ENCODE data around the gene DNASE1L3.

Gene DNASE1L3

GRCh38 chr3:58200121-58200709 lies 10.6 kb downstream of the DNASE1L3 start:
- no peak for DNase-seq (ENCODE audit: low spot score)

DNA sequence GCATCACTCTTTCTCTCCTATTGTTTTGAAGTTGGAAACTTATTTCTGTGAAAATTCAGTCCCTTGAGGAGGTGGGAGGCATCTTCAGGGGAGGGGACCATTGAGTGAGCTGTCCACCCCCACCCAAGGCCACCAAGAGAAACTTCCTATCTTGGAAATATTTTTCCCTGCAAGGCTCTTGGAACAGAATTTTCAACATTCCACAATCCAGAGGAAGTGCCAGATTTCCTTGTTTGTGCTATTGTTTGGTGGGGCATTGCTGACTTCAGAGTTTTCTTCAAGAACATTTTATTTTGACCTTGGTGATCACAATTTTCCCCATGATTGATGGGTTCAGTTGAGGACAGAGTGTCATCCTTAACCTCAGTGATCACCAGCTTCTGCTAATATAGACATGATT lies 12.0 kb downstream of the DNASE1L3 start:
- DNase-seq (ENCODE audit: low spot score) = no peak

- DNase-seq (ENCODE audit: low spot score) = no peak
Observed at GRCh38 chr3:58198362-58198761, 12.4 kb downstream of the DNASE1L3 start.

GRCh38 chr3:58197588-58197987 lies 13.2 kb downstream of the DNASE1L3 start:
- no peak for DNase-seq (ENCODE audit: low spot score)

DNA sequence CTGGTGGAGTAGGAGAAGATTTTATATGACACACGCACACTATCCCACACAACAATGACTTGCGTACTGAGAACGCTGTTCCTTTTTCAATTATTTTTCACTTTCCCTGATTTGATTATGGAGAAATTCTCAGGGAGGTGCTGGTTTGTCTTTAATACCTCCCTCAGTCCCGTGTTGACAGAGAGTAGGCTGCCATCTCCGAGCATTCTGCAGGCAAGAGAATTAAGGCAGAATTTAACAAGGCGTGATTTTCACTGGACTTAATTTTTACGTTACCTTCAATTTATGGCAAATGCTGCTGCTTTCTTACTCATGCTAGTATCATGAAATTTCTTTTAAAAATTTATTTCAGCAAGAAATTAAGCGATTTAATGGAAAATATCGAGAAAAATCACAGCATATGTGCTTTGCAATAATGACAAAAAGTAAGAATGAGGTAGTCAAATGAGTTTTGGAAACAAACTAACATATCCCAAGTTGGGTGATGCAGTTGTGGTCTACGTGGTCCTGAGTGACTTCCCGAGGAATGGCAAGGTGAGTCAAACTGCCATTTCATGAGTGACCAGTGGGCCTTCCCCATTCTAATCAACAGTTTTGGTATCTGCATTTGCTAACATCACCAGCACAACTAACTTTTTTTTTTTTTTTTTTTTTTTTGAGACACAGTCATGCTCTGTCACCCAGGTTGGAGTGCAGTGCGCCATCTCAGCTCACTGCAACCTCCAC lies 16.9 kb downstream of the DNASE1L3 start:
- DNase-seq (ENCODE audit: low spot score) = no peak

- no peak for DNase-seq (ENCODE audit: low spot score)
Observed at GRCh38 chr3:58192069-58192468, 18.7 kb downstream of the DNASE1L3 start.

DNA sequence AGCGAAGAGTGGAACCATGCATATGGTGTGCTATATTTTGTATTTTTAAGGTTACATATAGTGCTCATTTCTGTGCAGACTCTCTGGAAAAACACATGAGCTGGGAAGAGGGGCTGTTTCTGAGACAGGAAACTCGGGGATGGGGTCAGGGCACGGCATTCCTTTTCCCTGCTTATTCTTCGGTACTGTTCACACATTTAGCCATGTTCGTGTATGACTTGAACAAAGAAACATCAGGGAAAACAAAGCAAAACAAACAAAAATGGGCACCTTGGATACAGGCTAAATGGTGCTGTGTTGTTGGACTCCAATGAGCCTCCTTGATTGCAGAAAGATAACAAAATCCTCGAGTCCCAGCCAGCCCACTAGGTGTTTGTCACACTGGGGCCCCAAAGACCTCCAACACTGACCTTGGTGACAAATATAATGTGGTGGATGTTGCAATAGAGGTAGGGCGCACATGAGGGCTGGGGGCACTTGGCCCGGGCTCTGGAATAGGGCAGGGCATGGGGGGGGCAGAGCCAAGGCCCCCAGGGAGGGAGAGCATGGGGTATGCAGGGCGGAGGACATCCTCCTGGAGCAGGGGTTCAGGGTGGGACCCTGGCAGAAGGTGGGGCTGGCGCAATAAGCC lies 19.3 kb downstream of the DNASE1L3 start:
- no peak for DNase-seq (ENCODE audit: low spot score)

GRCh38 chr3:58190882-58191281 lies 19.9 kb downstream of the DNASE1L3 start:
- no peak for DNase-seq (ENCODE audit: low spot score)

DNA sequence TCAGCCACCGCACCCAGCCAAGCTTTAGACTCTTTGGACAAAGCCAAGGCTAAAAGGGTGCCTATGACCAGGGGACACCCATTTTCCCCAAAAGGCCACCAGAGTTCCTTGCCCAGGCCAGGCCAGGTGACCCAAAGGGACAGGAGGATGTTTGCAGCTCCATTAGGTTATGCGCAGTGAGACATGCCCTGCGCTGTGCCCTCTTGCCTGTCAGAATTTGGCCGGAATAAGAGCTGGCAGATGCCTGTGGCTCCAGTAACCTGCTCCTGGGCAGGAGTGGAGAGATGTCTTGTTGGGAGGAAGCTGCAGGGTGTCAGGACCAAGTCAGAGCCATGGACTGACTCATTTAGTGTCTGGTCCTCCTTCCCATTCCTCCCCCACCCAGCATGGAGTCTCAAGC lies 20.5 kb downstream of the DNASE1L3 start:
- DNase-seq (ENCODE audit: low spot score) = no peak

- DNase-seq (ENCODE audit: low spot score) = no peak
Observed at GRCh38 chr3:58189691-58190090, 21.1 kb downstream of the DNASE1L3 start.

DNA sequence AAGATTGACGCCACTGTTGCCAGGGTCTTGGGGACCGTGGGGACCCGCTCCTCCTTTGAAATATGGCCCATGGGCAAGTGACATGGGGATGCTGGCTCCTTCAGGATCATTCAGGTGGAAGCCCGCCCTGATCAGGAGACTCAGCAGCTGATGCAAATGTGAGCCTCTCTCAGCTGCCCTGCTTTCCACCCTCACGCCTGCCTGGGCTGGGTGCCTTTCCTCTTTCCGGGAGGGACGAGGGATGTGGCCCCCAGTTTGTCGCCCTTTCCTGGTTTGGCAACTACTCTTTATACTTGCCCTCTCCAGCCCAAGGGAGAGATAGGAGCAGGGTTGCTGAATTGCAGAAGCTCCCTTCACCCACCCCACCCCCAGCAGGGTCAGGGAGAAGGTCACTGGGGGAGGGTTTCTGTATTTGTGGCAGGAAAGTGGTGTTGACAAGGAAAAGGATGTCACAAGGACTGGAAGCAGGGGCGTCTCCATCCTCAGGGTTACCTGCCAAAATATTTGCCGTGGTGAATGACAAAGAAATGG lies 21.8 kb downstream of the DNASE1L3 start:
- no peak for DNase-seq (ENCODE audit: low spot score)

DNA sequence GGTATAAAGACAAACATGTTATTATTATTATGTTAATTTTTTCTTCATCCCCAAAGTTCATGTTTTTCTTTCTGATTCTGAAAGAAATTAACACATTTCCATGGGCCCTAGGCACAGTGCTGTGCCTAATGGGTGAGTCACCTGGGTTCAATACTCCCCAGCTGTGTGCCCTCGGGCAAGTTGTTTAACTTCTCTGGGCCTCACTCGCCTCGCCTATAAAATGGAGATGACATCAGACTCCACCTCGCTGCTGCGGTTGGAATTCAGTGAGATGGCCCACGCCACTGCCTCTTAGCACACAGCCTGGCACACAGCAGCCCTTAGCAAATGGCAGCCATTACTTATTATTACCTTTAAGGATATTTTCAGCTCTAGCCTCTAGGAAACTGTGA lies 22.6 kb downstream of the DNASE1L3 start:
- DNase-seq (ENCODE audit: low spot score) = no peak

DNA sequence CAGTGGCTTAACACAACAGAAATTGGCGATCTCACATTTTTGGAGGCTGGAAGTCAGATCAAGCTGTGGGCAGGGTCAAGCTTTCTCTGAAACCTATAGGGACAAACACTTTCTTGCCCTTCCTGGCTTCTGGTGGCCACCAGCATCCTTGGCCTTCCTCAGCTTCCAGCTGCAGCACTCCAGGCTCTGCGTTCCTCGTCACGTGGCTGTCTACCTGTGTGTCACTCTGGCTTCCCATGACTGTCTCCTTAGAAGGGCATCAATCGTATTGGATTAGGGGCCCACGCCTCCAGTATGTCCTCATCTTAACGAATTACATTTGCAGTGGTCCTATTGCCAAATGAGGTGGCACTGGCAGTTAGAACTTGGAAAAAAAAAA lies 25.8 kb downstream of the DNASE1L3 start:
- DNase-seq (ENCODE audit: low spot score) = no peak

GRCh38 chr3:58184309-58184981 lies 26.3 kb downstream of the DNASE1L3 start:
- DNase-seq (ENCODE audit: low spot score) = no peak

- no peak for DNase-seq (ENCODE audit: low spot score)
Observed at GRCh38 chr3:58183891-58184290, 26.9 kb downstream of the DNASE1L3 start.

GRCh38 chr3:58183221-58183620 lies 27.6 kb downstream of the DNASE1L3 start:
- no peak for DNase-seq (ENCODE audit: low spot score)

GRCh38 chr3:58180940-58181587 lies 29.7 kb downstream of the DNASE1L3 start:
- DNase-seq (ENCODE audit: low spot score) = no peak

GRCh38 chr3:58180099-58180880 lies 30.5 kb downstream of the DNASE1L3 start:
- no peak for DNase-seq (ENCODE audit: low spot score)

GRCh38 chr3:58179235-58180098 lies 31.3 kb downstream of the DNASE1L3 start:
- DNase-seq (ENCODE audit: low spot score) = no peak

DNA sequence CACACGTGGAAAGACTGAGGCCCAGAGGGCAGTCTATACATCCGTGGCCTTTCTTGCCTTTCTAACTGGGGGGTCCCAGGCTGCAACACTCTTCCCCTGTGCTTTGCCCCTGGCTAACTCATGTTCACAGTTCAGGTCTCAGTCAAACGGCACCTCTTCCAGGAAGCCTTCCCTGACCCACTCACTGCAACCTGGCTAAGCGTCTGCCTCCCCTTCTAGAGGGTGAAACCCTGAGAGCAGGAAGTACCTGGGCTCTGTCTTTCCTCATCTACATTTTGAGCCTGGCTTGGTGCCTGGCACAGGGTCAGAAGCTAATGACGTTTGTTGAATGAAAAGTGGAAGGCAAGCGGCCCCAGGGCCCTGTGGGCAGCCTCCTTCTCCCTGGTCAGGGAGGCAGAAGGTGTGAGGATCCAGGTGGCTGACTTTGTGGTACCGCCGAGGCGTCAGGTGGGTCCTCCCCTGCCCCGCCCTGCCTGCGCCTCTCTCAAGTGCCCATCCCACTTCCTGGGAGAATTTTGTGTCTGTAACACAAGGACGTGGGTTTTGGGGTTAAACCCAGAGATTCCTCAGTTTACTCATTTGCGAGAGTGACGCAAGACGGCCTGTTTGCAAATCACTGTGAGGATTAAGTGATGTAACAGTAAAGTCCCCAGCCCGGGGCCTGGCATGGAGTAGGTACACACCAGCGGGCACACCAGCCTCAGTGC lies 32.1 kb downstream of the DNASE1L3 start:
- DNase-seq (ENCODE audit: low spot score) = no peak

Measured in pons (tissue), 1 donor.